RWPE1 (cell line): ENCODE results near the gene BRSK2.

ENCODE experiments used
- CTCF ChIA-PET: fragments of 350-600 bp; sonication (Branson Sonifier 250); formaldehyde crosslinking; extraction: SDS; loops from one replicate; lab custom pipeline; 2021; lab: Yijun Ruan, JAX
- POLR2A ChIA-PET: fragments of 400-600 bp; formaldehyde crosslinking; extraction: SDS; loops from one replicate; lab custom pipeline; 2020; ENCODE audit warnings: antibody characterized with exemption; ENCODE audit not compliant: low non-redundant PET; lab: Yijun Ruan, JAX
- DNase-seq: peaks from one replicate; pipeline ENCODE4 v3.0.0; 2012; ENCODE audit warnings: low spot score
- H3K27ac ChIP-seq: fragments of 450-650 bp; 2 replicates; pipeline ENCODE4 v1.5.1; 2017
- TF ChIP-seq, protein P1 (sequence below): fragments of 450-650 bp; conservative IDR thresholded peaks from 2 replicates; pipeline ENCODE4 v1.5.1; 2017; ENCODE audit warnings: low read depth, mild to moderate bottlenecking

Gene BRSK2

DNA sequence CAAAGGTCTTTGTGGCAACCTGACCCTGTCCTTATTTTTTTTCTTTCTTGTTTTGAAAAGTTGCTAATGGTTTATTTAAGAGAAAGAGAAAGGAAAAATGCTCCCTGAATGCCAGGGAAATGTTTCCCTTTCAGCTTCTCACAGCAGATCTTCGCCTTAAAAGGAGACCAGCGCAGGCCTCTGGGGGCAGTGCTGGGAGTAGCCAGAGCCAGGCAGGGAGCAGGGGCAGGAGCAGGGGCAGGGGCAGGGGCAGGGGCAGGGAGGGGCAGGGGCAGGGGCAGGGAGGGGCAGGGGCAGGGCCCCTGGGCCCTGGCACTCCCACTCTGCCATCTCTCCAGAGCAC is 91.7 kb downstream of the BRSK2 start:
- no peak for DNase-seq
- ChIA-PET POLR2A (no interaction called here), CTCF (no interaction called here)
- H3K27ac ChIP-seq, result no peak overlapping the region
- TF ChIP-seq, protein P1, sequence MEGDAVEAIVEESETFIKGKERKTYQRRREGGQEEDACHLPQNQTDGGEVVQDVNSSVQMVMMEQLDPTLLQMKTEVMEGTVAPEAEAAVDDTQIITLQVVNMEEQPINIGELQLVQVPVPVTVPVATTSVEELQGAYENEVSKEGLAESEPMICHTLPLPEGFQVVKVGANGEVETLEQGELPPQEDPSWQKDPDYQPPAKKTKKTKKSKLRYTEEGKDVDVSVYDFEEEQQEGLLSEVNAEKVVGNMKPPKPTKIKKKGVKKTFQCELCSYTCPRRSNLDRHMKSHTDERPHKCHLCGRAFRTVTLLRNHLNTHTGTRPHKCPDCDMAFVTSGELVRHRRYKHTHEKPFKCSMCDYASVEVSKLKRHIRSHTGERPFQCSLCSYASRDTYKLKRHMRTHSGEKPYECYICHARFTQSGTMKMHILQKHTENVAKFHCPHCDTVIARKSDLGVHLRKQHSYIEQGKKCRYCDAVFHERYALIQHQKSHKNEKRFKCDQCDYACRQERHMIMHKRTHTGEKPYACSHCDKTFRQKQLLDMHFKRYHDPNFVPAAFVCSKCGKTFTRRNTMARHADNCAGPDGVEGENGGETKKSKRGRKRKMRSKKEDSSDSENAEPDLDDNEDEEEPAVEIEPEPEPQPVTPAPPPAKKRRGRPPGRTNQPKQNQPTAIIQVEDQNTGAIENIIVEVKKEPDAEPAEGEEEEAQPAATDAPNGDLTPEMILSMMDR, result no peak

DNA sequence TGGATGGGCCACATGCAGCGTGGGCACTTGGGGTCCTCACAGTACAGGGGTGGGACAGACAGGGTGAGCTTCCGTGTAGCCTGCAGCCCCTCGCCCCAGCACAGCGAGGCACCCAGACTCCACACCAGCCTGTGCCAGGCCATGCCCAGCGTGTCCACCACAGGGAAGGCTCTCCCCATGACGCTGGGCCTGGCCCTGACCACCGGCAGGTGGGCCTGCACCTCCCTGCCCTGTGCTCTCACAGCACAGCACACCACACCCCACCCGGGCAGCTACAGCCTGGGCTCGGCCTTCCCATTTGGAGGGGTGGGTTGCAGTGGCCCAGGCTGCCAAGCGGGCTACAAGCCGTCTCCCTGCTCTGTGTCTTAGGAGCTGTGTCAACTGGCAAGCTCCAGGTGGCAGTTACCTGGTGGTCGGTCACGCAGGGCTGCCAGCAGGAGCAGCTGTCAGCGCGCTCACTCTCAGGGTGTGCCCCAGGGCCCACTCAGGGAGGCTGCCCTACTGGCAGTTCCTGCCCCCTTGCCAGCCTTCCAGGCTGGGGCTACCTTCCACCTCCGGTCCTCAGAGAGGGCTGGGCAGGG is 92.2 kb downstream of the BRSK2 start:
- no peak for DNase-seq
- ChIA-PET CTCF (interaction anchor here (0.6 kb wide), 1 partner anchor 13 kb away, joined by 3 read pairs; no protein-coding TSS in a partner anchor), POLR2A (no interaction called here)
- TF ChIP-seq, protein P1, result no peak
- no peak overlapping the region for H3K27ac ChIP-seq

DNA sequence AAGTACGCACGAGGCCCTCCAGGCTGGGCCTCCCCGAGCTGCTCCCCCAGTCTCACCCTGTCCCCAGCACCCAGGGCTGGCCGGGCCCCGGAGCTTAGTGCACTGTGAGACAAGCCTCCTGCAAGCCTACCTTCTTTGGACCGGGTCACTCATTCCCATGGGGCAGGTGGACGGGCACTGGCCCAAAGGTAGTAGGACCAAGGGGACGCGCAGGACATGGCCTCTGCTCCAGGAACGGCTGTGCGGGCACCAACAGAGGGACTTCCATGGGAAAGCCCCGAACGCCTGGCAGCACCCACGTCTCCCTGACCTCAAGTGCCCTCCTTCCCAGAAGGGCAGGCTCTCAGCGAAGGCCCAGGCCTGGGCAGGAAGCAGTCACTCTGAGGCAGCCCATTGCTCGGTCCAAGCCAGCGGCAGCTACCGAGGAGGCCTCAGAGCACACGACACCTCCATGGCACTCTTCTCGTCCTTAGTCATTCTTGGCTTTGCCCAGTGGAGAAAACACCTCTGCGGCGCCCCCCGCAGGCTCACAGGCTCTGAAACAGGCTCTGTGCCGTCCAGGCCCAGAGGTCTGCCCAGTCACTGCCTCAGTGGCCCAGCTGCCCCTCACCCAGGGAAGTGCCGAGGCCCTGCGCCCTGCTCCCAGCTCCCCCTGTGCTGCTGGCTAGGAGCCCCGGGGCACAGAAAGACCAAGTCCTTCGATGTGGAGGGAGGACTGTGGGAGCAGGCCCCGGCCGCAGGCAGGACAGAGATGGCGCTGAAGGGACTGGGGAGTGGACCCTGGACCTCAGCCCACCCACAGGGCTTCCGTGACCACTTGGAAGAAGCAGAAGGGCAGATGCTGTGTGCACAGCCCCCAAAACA is 93.1 kb downstream of the BRSK2 start:
- CTCF ChIA-PET, result interaction anchor here (0.6 kb wide), 1 partner anchor 14 kb away, joined by 3 read pairs; no protein-coding TSS in a partner anchor
- H3K27ac ChIP-seq, result no peak overlapping the region
- TF ChIP-seq, protein P1, result no peak
- DNase-seq, result no peak
- POLR2A ChIA-PET, result no interaction called here

DNA sequence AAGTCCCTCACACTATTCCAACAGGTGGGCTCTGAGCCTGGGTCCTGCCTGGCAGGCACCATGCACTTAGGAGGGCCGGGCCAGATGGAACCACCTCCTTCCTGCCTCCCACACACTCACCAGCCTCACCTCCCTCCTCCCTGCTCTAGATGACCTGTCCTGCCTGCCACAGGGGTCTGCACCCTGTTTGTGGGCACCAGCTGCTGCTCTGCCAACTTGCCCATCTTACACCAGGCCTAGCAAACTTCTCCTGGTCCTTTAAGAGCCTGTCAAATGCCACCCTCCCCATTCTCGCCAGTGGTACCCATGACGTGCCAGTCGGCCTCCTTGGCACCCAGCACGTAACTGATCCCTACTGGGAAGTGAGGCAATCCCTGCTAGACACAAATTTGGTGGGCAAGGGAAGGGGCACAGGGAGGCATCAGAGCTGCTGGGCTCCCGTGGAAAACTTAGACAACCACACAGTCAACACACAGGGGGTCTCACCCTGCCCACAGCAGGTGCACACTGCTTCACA is 93.8 kb downstream of the BRSK2 start:
- ChIA-PET CTCF (no interaction called here), POLR2A (no interaction called here)
- TF ChIP-seq, protein P1, result no peak
- H3K27ac ChIP-seq, result no peak overlapping the region
- DNase-seq, result no peak

DNA sequence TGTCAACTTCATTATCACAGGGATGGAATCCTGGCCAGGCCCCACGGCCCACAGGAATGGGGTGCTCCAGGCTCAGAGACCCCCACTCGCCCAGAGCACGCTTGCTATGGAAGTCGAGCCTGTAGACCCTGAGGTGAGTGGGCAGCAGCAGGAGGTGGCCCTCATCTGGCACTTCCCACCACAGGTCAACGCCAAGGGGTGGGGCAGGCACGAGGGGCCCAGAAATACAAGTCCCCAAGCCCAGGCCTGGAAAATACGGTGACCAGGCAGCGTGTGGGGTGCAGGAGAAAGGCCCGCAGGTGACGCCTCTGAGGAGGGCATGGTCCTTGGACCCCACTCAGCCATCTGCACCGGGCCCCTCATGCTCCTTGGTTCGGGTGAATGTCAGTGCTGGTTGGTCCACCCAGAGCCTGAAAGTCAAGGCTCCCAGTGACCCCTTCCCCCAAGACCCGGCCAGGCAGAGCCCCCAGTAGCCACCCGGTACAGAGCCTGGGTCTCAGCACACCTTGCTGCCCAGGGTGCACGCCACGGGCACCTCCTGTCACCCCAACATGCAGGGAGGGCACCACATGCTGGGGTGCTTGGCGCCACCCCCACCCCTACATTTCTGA is 94.4 kb downstream of the BRSK2 start:
- CTCF ChIA-PET, result no interaction called here
- POLR2A ChIA-PET, result no interaction called here
- TF ChIP-seq, protein P1, result no peak
- no peak for DNase-seq
- H3K27ac ChIP-seq, result no peak overlapping the region
